OCI-LY7 (cell line): ENCODE results near the gene ACOT13. TPM values are rescaled to one million over a fixed set of nuclear protein-coding genes. Genes with fewer than 3 reads are reported as not detected.
"Not testable (repeated sequence)": the region's sequence is repeated elsewhere in the genome, so short reads cannot be mapped to it uniquely, and the experiment has no call there.

ENCODE experiments used
- BruUV-seq: library from RNA; stranded (reverse); fragments of 400-500 nt; replicated peaks from 2 replicates; lab custom pipeline; 2021; lab: Mats Ljungman, UMichigan
- CTCF ChIA-PET: fragments of 300-600 bp; sonication (Branson Sonifier 250); formaldehyde crosslinking; loops from one replicate; lab custom pipeline; 2022; ENCODE audit warnings: antibody characterized with exemption; ENCODE audit not compliant: unreplicated experiment; lab: Charles Lee
- POLR2A ChIA-PET: fragments of 300-600 bp; sonication (Branson Sonifier 250); formaldehyde crosslinking; loops from one replicate; lab custom pipeline; 2022; ENCODE audit warnings: antibody characterized with exemption; lab: Charles Lee
- DNase-seq: peaks from one replicate; pipeline ENCODE4 v3.0.0-alpha.2; 2015; ENCODE audit warnings: low spot score
- H2AFZ ChIP-seq: fragments of 200-600 bp; sonication (generic), shearing (Covaris generic); 2 replicates; pipeline ENCODE4 v1.6.1; 2014; ENCODE audit warnings: mild to moderate bottlenecking, antibody characterized with exemption, low read length, moderate library complexity
- H3K27ac ChIP-seq: fragments of 200-600 bp; sonication (generic); 2 replicates; pipeline ENCODE4 v1.5.1; 2014; ENCODE audit warnings: mixed run types, low read depth, mild to moderate bottlenecking, moderate library complexity, low read length, inconsistent platforms; ENCODE audit not compliant: poor library complexity, severe bottlenecking
- H3K36me3 ChIP-seq: fragments of 200-600 bp; sonication (generic); 2 replicates; pipeline ENCODE4 v1.6.1; 2014; ENCODE audit warnings: mild to moderate bottlenecking, antibody characterized with exemption, low read length, moderate library complexity, mixed read lengths; ENCODE audit not compliant: insufficient read depth
- H3K4me1 ChIP-seq: fragments of 200-600 bp; sonication (generic); 2 replicates; pipeline ENCODE4 v1.5.1; 2014; ENCODE audit warnings: mild to moderate bottlenecking, low read length; ENCODE audit not compliant: insufficient read depth, poor library complexity, severe bottlenecking
- H3K4me2 ChIP-seq: fragments of 200-600 bp; sonication (generic); 2 replicates; pipeline ENCODE4 v1.6.1; 2014; ENCODE audit warnings: mild to moderate bottlenecking, low read length
- H3K4me3 ChIP-seq: fragments of 200-600 bp; sonication (generic); 2 replicates; pipeline ENCODE4 v1.5.1; 2014; ENCODE audit warnings: mild to moderate bottlenecking, low read depth, low read length; ENCODE audit not compliant: poor library complexity, severe bottlenecking
- H3K79me2 ChIP-seq: fragments of 200-600 bp; sonication (generic); 2 replicates; pipeline ENCODE4 v1.6.1; 2016; ENCODE audit warnings: low read depth, mild to moderate bottlenecking, low read length, moderate library complexity, mixed read lengths; ENCODE audit not compliant: insufficient read depth
- H3K9me2 ChIP-seq: fragments of 200-600 bp; sonication (generic); 2 replicates; pipeline ENCODE4 v1.6.1; 2016; ENCODE audit warnings: mild to moderate bottlenecking, low read length, mixed read lengths; ENCODE audit not compliant: insufficient read depth
- H3K9me3 ChIP-seq: fragments of 200-600 bp; sonication (generic); 2 replicates; pipeline ENCODE4 v1.6.1; 2014; ENCODE audit warnings: mild to moderate bottlenecking, mixed run types, low read length, mixed read lengths
- H4K20me1 ChIP-seq: fragments of 200-600 bp; sonication (generic); 2 replicates; pipeline ENCODE4 v1.6.1; 2014; ENCODE audit warnings: mild to moderate bottlenecking, antibody characterized with exemption, low read length, moderate library complexity, mixed read lengths; ENCODE audit not compliant: insufficient read depth
- EZH2phosphoT487 ChIP-seq: fragments of 200-600 bp; sonication (generic); IDR thresholded peaks from 2 replicates; pipeline ENCODE4 v1.6.1; 2018; ENCODE audit warnings: low read depth, borderline replicate concordance, mild to moderate bottlenecking, mixed run types, antibody characterized with exemption, low read length, moderate library complexity, mixed read lengths
- intact Hi-C: fragments of 100-400 bp; cut with micrococcal nuclease; formaldehyde crosslinking; loops from one replicate; pipeline ENCODE4 v1.10.0; 2022; ENCODE audit not compliant: unreplicated experiment
- total RNA-seq, 2 experiments: library from RNA; depleted of rRNA in 1 of 2; stranded (reverse); fragments of >200 nt in 1 of 2; shearing (Covaris generic) in 1 of 2; gene quantifications; 2 replicates each; pipeline ENCODE4 v1.2.3, GENCODE V29; 2014 to 2022
- TF ChIP-seq, protein P1 (sequence below): fragments of 200-600 bp; sonication (generic); conservative IDR thresholded peaks from 2 replicates; pipeline ENCODE4 v1.5.1; 2014; ENCODE audit warnings: mild to moderate bottlenecking, antibody characterized with exemption, low read length, moderate library complexity, mixed read lengths

The ACOT13 gene
- total RNA-seq, 2 experiments from 2014 or later = 4.1 to 16.4 TPM

- peak overlapping the region; percentile 44 for H3K27ac ChIP-seq
- peaks cover 6% of the 10 kb centered on the region; the same call in 1 of the 2 replicates for H3K9me3 ChIP-seq
- TF ChIP-seq, protein P1, sequence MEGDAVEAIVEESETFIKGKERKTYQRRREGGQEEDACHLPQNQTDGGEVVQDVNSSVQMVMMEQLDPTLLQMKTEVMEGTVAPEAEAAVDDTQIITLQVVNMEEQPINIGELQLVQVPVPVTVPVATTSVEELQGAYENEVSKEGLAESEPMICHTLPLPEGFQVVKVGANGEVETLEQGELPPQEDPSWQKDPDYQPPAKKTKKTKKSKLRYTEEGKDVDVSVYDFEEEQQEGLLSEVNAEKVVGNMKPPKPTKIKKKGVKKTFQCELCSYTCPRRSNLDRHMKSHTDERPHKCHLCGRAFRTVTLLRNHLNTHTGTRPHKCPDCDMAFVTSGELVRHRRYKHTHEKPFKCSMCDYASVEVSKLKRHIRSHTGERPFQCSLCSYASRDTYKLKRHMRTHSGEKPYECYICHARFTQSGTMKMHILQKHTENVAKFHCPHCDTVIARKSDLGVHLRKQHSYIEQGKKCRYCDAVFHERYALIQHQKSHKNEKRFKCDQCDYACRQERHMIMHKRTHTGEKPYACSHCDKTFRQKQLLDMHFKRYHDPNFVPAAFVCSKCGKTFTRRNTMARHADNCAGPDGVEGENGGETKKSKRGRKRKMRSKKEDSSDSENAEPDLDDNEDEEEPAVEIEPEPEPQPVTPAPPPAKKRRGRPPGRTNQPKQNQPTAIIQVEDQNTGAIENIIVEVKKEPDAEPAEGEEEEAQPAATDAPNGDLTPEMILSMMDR = no peak
- TF ChIP-seq EZH2phosphoT487 = no peak
- BruUV-seq = no TSS peak
- peak overlapping the region; percentile 80; the same call in 1 of the 2 replicates for H2AFZ ChIP-seq
- no peaks in the 10 kb centered on the region for H3K36me3 ChIP-seq
- ChIA-PET CTCF (no interaction called here), POLR2A (interaction anchor here (1.1 to 2.1 kb wide), 3 partner anchors 10 to 78 kb away, joined by 4 to 9 read pairs (median 6); no protein-coding TSS in a partner anchor)
- no peaks in the 10 kb centered on the region for H3K79me2 ChIP-seq
- H3K9me2 ChIP-seq = no peaks in the 10 kb centered on the region
- intact Hi-C loops = no loop called here
- DNase-seq = peak; percentile 76
- peak overlapping the region; percentile 17 for H3K4me3 ChIP-seq
- H3K4me1 ChIP-seq = peaks cover 19% of the 10 kb centered on the region
- peak overlapping the region; percentile 49 for H3K4me2 ChIP-seq
- H4K20me1 ChIP-seq = no peaks in the 10 kb centered on the region
Observed at GRCh38 chr6:24743944-24744335, 77.1 kb downstream of the ACOT13 start.

DNA sequence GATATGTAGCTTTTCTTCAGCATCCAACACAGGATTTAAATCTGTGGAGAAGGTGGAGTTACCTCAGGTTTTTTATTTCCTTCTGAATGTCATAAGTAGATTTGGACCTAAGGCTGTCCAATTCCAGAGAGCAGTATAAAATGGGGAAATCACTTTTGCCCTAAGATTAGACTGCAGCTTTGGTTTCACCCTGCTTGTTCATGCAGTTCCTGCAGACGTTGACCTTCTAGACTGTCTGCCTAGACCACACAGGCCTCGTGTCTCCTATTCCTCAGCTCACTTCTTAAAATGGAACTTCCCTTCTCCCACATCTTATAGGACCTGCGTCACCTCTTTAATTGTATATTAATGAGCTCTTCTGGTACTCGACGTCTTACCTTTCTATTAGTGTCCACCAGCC is 78.0 kb downstream of the ACOT13 start:
- Histone ChIP-seq H3K9me2 (no peaks in the 10 kb centered on the region), H3K4me1 (peaks cover 19% of the 10 kb centered on the region), H3K36me3 (no peaks in the 10 kb centered on the region), H3K9me3 (peaks cover 6% of the 10 kb centered on the region; the same call in 1 of the 2 replicates), H2AFZ (peak overlapping the region; percentile 38; the same call in 1 of the 2 replicates), H3K4me2 (no peak overlapping the region), H3K79me2 (no peaks in the 10 kb centered on the region), H3K27ac (no peak overlapping the region), H3K4me3 (no peak overlapping the region), H4K20me1 (no peaks in the 10 kb centered on the region)
- intact Hi-C loops = no loop called here
- CTCF ChIA-PET = interaction anchor here (0.6 to 1.4 kb wide), 2 partner anchors 8 to 249 kb away, joined by 3 to 4 read pairs; no protein-coding TSS in a partner anchor
- POLR2A ChIA-PET = interaction anchor here (0.6 to 2.0 kb wide), 7 partner anchors 9 to 936 kb away, joined by 3 to 6 read pairs (median 3); partner anchors contain the start of gene C6orf62
- TF ChIP-seq, protein P1 = no peak
- TF ChIP-seq EZH2phosphoT487 = no peak
- DNase-seq = no peak
- no TSS peak for BruUV-seq

GRCh38 chr6:24749297-24749696 is 82.4 kb downstream of the ACOT13 start:
- ChIA-PET CTCF (no interaction called here), POLR2A (no interaction called here)
- Histone ChIP-seq H3K79me2 (no peaks in the 10 kb centered on the region), H4K20me1 (no peaks in the 10 kb centered on the region), H3K9me2 (no peaks in the 10 kb centered on the region), H3K4me3 (no peak overlapping the region), H3K4me1 (peaks cover 6% of the 10 kb centered on the region), H3K27ac (no peak overlapping the region), H3K9me3 (peaks cover 7% of the 10 kb centered on the region; the same call in 1 of the 2 replicates), H3K36me3 (no peaks in the 10 kb centered on the region), H2AFZ (no peak overlapping the region), H3K4me2 (no peak overlapping the region)
- intact Hi-C loops = no loop called here
- TF ChIP-seq, protein P1 = no peak
- no peak for TF ChIP-seq EZH2phosphoT487
- DNase-seq = no peak
- BruUV-seq = no TSS peak

GRCh38 chr6:24750878-24751277 is 84.0 kb downstream of the ACOT13 start:
- H4K20me1 ChIP-seq, H3K9me2 ChIP-seq, CTCF ChIA-PET, H3K4me2 ChIP-seq, BruUV-seq, H3K27ac ChIP-seq, H3K79me2 ChIP-seq, H2AFZ ChIP-seq, H3K4me3 ChIP-seq, H3K36me3 ChIP-seq, H3K4me1 ChIP-seq, intact Hi-C loops, DNase-seq: not testable (repeated sequence)
- peaks cover 19% of the 10 kb centered on the region; the same call in 1 of the 2 replicates for H3K9me3 ChIP-seq
- POLR2A ChIA-PET = interaction anchor here (0.6 kb wide), 1 partner anchor 19 kb away, joined by 5 read pairs; no protein-coding TSS in a partner anchor
